IMR-90 (cell line): ENCODE results near the gene COL11A2. TPM values are rescaled to one million over a fixed set of nuclear protein-coding genes. Genes with fewer than 3 reads are reported as not detected.
A peak's percentile ranks its signal among the peaks of the same experiment; 100 is the strongest.

Experiments used
- ATAC-seq: fragments of 200-7000 bp; cut with Tn5 transposase; 2 replicates; pipeline ENCODE4 v1.9.1; 2020; ENCODE audit warnings: low read depth, mild to moderate bottlenecking, moderate library complexity
- BruUV-seq: library from RNA; stranded (reverse); fragments of 400-500 nt; replicated peaks from 2 replicates; lab custom pipeline; 2021; lab: Mats Ljungman, UMichigan
- CTCF ChIA-PET: fragments of 300-600 bp; formaldehyde crosslinking; extraction: SDS; loops from one replicate; lab custom pipeline; 2021; ENCODE audit warnings: antibody characterized with exemption; lab: Yijun Ruan, JAX
- POLR2A ChIA-PET: fragments of 300-600 bp; sonication (Branson Sonifier 250); formaldehyde crosslinking; loops from one replicate; lab custom pipeline; 2022; ENCODE audit warnings: antibody characterized with exemption; ENCODE audit not compliant: unreplicated experiment; lab: Charles Lee
- DNase-seq: peaks from one replicate; pipeline ENCODE4 v3.0.0; 2013
- H2AFZ ChIP-seq: replicated peaks from 2 replicates; pipeline ENCODE3; 2013; ENCODE audit warnings: low read length, mild to moderate bottlenecking; ENCODE audit not compliant: poor library complexity
- H2AK5ac ChIP-seq: 2 replicates; pipeline ENCODE4 v1.6.1; 2013; ENCODE audit warnings: low read depth, low read length, inconsistent platforms
- H2AK9ac ChIP-seq: replicated peaks from 2 replicates; pipeline ENCODE3; 2013; ENCODE audit warnings: mild to moderate bottlenecking, low read depth, low read length, moderate library complexity; ENCODE audit not compliant: poor library complexity
- H2BK120ac ChIP-seq: 2 replicates; pipeline ENCODE4 v1.6.1; 2013; ENCODE audit warnings: low read depth, low read length, inconsistent platforms
- H2BK15ac ChIP-seq: 3 replicates; pipeline ENCODE4 v1.6.1; 2013; ENCODE audit warnings: low read depth, low read length, inconsistent platforms
- H2BK20ac ChIP-seq: 2 replicates; pipeline ENCODE4 v1.6.1; 2013; ENCODE audit warnings: low read depth, mild to moderate bottlenecking, inconsistent platforms, low read length, moderate library complexity
- H2BK5ac ChIP-seq: 2 replicates; pipeline ENCODE4 v1.6.1; 2013; ENCODE audit warnings: mild to moderate bottlenecking, low read depth, low read length, inconsistent platforms; ENCODE audit not compliant: poor library complexity, severe bottlenecking
- H3K14ac ChIP-seq: replicated peaks from 2 replicates; pipeline ENCODE4 v1.6.1; 2013; ENCODE audit warnings: low read depth, low read length, inconsistent platforms
- H3K18ac ChIP-seq: 2 replicates; pipeline ENCODE4 v1.6.1; 2013; ENCODE audit warnings: low read depth, low read length, control low read depth
- H3K23ac ChIP-seq: 2 replicates; pipeline ENCODE4 v1.6.1; 2013; ENCODE audit warnings: low read depth, low read length, inconsistent platforms
- H3K27ac ChIP-seq: 2 replicates; pipeline ENCODE4 v1.5.1; 2013; ENCODE audit warnings: mild to moderate bottlenecking, control low read depth, low read length; ENCODE audit not compliant: insufficient read depth
- H3K27me3 ChIP-seq: 2 replicates; pipeline ENCODE4 v1.6.1; 2013; ENCODE audit warnings: low read length; ENCODE audit not compliant: control insufficient read depth, insufficient read depth
- H3K36me3 ChIP-seq: 2 replicates; pipeline ENCODE4 v1.6.1; 2013; ENCODE audit warnings: low read length, mixed read lengths; ENCODE audit not compliant: control insufficient read depth, insufficient read depth
- H3K4ac ChIP-seq: 2 replicates; pipeline ENCODE4 v1.6.1; 2013; ENCODE audit warnings: low read depth, low read length, inconsistent platforms
- H3K4me1 ChIP-seq: 2 replicates; pipeline ENCODE4 v1.6.1; 2013; ENCODE audit warnings: low read length, mixed read lengths; ENCODE audit not compliant: control insufficient read depth, insufficient read depth
- H3K4me2 ChIP-seq: 2 replicates; pipeline ENCODE4 v1.6.1; 2013; ENCODE audit warnings: low read depth, mild to moderate bottlenecking, control low read depth, low read length, moderate library complexity
- H3K4me3 ChIP-seq: 2 replicates; pipeline ENCODE4 v1.5.1; 2013; ENCODE audit warnings: low read depth, mild to moderate bottlenecking, control low read depth, low read length, moderate library complexity; ENCODE audit not compliant: insufficient read depth
- H3K56ac ChIP-seq: 2 replicates; pipeline ENCODE4 v1.6.1; 2013; ENCODE audit warnings: low read length, inconsistent platforms; ENCODE audit not compliant: insufficient read depth; ENCODE audit errors: extremely low read depth
- H3K79me1 ChIP-seq, 2 experiments: 2 replicates each; pipeline ENCODE4 v1.6.1; 2013; ENCODE audit warnings: low read length in 2 of 2, inconsistent platforms in 1 of 2, low read depth in 1 of 2
- H3K9ac ChIP-seq: 2 replicates; pipeline ENCODE4 v1.6.1; 2013; ENCODE audit warnings: low read depth, low read length, control low read depth
- H3K9me1 ChIP-seq: 2 replicates; pipeline ENCODE4 v1.6.1; 2013; ENCODE audit warnings: low read length, inconsistent platforms; ENCODE audit not compliant: insufficient read depth
- H3K9me3 ChIP-seq: 2 replicates; pipeline ENCODE4 v1.6.1; 2013; ENCODE audit warnings: low read length; ENCODE audit not compliant: control insufficient read depth, insufficient read depth
- H4K20me1 ChIP-seq: 2 replicates; pipeline ENCODE4 v1.6.1; 2013; ENCODE audit warnings: low read length, inconsistent platforms; ENCODE audit not compliant: insufficient read depth
- H4K5ac ChIP-seq: 2 replicates; pipeline ENCODE4 v1.6.1; 2013; ENCODE audit warnings: mild to moderate bottlenecking, low read depth, low read length, control low read depth
- H4K8ac ChIP-seq, 2 experiments: 2 replicates each; pipeline ENCODE4 v1.6.1; 2013; ENCODE audit warnings: low read depth in 2 of 2, low read length in 2 of 2, control low read depth in 1 of 2, inconsistent platforms in 1 of 2
- H4K91ac ChIP-seq: 2 replicates; pipeline ENCODE4 v1.6.1; 2013; ENCODE audit warnings: low read depth, low read length, inconsistent platforms; ENCODE audit not compliant: insufficient read depth
- BHLHE40 ChIP-seq: fragments of 150-350 bp; IDR thresholded peaks from 2 replicates; pipeline ENCODE4 v1.6.1; 2016; ENCODE audit warnings: mild to moderate bottlenecking, low read depth, low read length
- FOS ChIP-seq: fragments of 150-350 bp; IDR thresholded peaks from 2 replicates; pipeline ENCODE4 v1.6.1; 2016; ENCODE audit warnings: low read depth, low read length
- RFX5 ChIP-seq: IDR thresholded peaks from 2 replicates; pipeline ENCODE4 v1.8.0; 2012; ENCODE audit warnings: low read depth, mild to moderate bottlenecking, low read length, moderate library complexity
- WGBS, 2 experiments: methylation state at CpG; one replicate each; pipeline versions ENCODE4 v1.1.5 to v1.1.7; 2013; ENCODE audit warnings: missing lambda C conversion rate in 2 of 2; ENCODE audit not compliant: insufficient read length in 1 of 2; ENCODE audit errors: extremely low coverage in 2 of 2; 5-methylcytosine and 5-hydroxymethylcytosine counted together
- dilution Hi-C: fragments of 300-500 bp; cut with HindIII; formaldehyde crosslinking; loops from one replicate; pipeline ENCODE4 v1.14.3; 2018; ENCODE audit warnings: low sequenced_read_pairs; ENCODE audit not compliant: unreplicated experiment
- in situ Hi-C: fragments of 300-500 bp; cut with MboI; formaldehyde crosslinking; loops from 3 replicates; pipeline ENCODE4 v1.14.3; 2019; ENCODE audit warnings: low sequenced_read_pairs, inconsistent platforms, mixed read lengths
- intact Hi-C: fragments of 100-400 bp; cut with micrococcal nuclease; formaldehyde crosslinking; loops from 2 replicates; pipeline ENCODE4 v1.10.0; 2022
- polyA plus RNA-seq, 3 experiments: library from polyadenylated mRNA; depleted of rRNA; stranded (reverse); fragments of >200 nt; gene quantifications; 2 replicates each; pipeline ENCODE4 v1.2.3, GENCODE V29; 2012; ENCODE audit warnings: low replicate concordance in 1 of 3
- total RNA-seq: library from RNA; depleted of rRNA; stranded (reverse); fragments of >200 nt; gene quantifications from 2 replicates; pipeline ENCODE4 v1.2.3, GENCODE V29; 2012
- TF ChIP-seq, protein P1 (sequence below): fragments of 150-350 bp; IDR thresholded peaks from 2 replicates; pipeline ENCODE4 v1.6.1; 2016; ENCODE audit warnings: low read depth, mild to moderate bottlenecking, low read length, moderate library complexity, borderline replicate concordance
- TF ChIP-seq, protein P2 (sequence below): conservative IDR thresholded peaks from 2 replicates; pipeline ENCODE4 v1.5.1; 2012; ENCODE audit warnings: mild to moderate bottlenecking, low read depth, low read length, improper control_type of control experiment

COL11A2 gene
- total and polyA plus RNA-seq, 2 of the 4 experiments (the other 2 are of a cell fraction) = under 0.01 to 0.38 TPM

- dilution Hi-C loops = no loop called here
- ATAC-seq (peak; percentile 73), DNase-seq (peak; percentile 84)
- Histone ChIP-seq H3K4me1 (peaks cover 9% of the 10 kb centered on the region), H2AFZ (peak overlapping the region; percentile 97), H3K9ac (no peak overlapping the region), H4K5ac (no peak overlapping the region), H2AK9ac (peak overlapping the region; percentile 44), H4K20me1 (no peaks in the 10 kb centered on the region), H2AK5ac (no peak overlapping the region), H3K56ac (no peak overlapping the region), H3K9me3 (no peaks in the 10 kb centered on the region), H3K9me1 (peaks cover 5% of the 10 kb centered on the region; the same call in 1 of the 2 replicates), H3K27ac (peak overlapping the region; percentile 21; the same call in 1 of the 2 replicates), H2BK5ac (no peak overlapping the region), H3K27me3 (peaks cover 7% of the 10 kb centered on the region), H2BK20ac (no peak overlapping the region), H3K36me3 (no peaks in the 10 kb centered on the region), H4K91ac (no peak overlapping the region), H4K8ac (peak overlapping the region in 1 of 2 experiments; percentile 26; a peak in 1 of 4 replicates), H3K4me2 (peak overlapping the region; percentile 31; the same call in 1 of the 2 replicates), H3K23ac (0 out of 2 replicates have a peak overlapping the region, but pooled peaks have one; percentile 38), H3K4me3 (no peak overlapping the region), H3K4ac (0 out of 2 replicates have a peak overlapping the region, but pooled peaks have one; percentile 38), H3K14ac (no peak overlapping the region), H2BK15ac (no peak overlapping the region), H3K79me1 (no peaks in the 10 kb centered on the region), H3K18ac (no peak overlapping the region), H2BK120ac (no peak overlapping the region)
- ChIA-PET POLR2A (no interaction called here), CTCF (interaction anchor here (0.5 to 1.4 kb wide), 4 partner anchors 8 to 87 kb away, joined by 3 to 4 read pairs (median 3); no protein-coding TSS in a partner anchor)
- intact Hi-C loops = loop anchor here (1.0 kb wide), 1 partner anchor 87 kb away; no protein-coding TSS in a partner anchor
- WGBS, 2 experiments = 20% methylated on average over 1 of the region's 13 CpGs; no CpG with 5 or more reads in 1 of the 2 experiments
- in situ Hi-C loops = loop anchor here (5.0 to 10.0 kb wide), 2 partner anchors 86 to 146 kb away; no protein-coding TSS in a partner anchor
- no TSS peak for BruUV-seq
- TF ChIP-seq, protein P1, sequence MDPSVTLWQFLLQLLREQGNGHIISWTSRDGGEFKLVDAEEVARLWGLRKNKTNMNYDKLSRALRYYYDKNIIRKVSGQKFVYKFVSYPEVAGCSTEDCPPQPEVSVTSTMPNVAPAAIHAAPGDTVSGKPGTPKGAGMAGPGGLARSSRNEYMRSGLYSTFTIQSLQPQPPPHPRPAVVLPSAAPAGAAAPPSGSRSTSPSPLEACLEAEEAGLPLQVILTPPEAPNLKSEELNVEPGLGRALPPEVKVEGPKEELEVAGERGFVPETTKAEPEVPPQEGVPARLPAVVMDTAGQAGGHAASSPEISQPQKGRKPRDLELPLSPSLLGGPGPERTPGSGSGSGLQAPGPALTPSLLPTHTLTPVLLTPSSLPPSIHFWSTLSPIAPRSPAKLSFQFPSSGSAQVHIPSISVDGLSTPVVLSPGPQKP = no peak
- TF ChIP-seq RFX5 = 0 out of 2 replicates have a peak, but pooled peaks have one; percentile 7
- peak; percentile 43; the same call in 1 of the 2 replicates for TF ChIP-seq BHLHE40
- TF ChIP-seq, protein P2, sequence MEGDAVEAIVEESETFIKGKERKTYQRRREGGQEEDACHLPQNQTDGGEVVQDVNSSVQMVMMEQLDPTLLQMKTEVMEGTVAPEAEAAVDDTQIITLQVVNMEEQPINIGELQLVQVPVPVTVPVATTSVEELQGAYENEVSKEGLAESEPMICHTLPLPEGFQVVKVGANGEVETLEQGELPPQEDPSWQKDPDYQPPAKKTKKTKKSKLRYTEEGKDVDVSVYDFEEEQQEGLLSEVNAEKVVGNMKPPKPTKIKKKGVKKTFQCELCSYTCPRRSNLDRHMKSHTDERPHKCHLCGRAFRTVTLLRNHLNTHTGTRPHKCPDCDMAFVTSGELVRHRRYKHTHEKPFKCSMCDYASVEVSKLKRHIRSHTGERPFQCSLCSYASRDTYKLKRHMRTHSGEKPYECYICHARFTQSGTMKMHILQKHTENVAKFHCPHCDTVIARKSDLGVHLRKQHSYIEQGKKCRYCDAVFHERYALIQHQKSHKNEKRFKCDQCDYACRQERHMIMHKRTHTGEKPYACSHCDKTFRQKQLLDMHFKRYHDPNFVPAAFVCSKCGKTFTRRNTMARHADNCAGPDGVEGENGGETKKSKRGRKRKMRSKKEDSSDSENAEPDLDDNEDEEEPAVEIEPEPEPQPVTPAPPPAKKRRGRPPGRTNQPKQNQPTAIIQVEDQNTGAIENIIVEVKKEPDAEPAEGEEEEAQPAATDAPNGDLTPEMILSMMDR = no peak
- 0 out of 2 replicates have a peak, but pooled peaks have one; percentile 11 for TF ChIP-seq FOS
Measured at GRCh38 chr6:33160728-33161344, 31.4 kb downstream of the COL11A2 start.
